Ectodermal cell (in vitro differentiated cells): ENCODE data around the gene SUSD2.

Source experiments
- H3K27ac ChIP-seq: 2 replicates; pipeline ENCODE4 v1.7.0; 2013; ENCODE audit warnings: mild to moderate bottlenecking, low read depth, low read length; ENCODE audit not compliant: insufficient read depth, poor library complexity, severe bottlenecking
- H3K27me3 ChIP-seq: 2 replicates; pipeline ENCODE4 v1.7.0; 2013; ENCODE audit warnings: mild to moderate bottlenecking, low read length; ENCODE audit not compliant: insufficient read depth, control insufficient read depth, poor library complexity, severe bottlenecking
- H3K36me3 ChIP-seq: one replicate; pipeline ENCODE4 v1.7.0; 2013; ENCODE audit warnings: low read length; ENCODE audit not compliant: control insufficient read depth, insufficient read depth
- H3K4me1 ChIP-seq: one replicate; pipeline ENCODE4 v1.7.0; 2013; ENCODE audit warnings: low read length; ENCODE audit not compliant: control insufficient read depth, insufficient read depth
- H3K4me3 ChIP-seq: 2 replicates; pipeline ENCODE4 v1.7.0; 2013; ENCODE audit warnings: low read depth, low read length, control low read depth; ENCODE audit not compliant: insufficient read depth
- H3K9me3 ChIP-seq: 2 replicates; pipeline ENCODE4 v1.7.0; 2013; ENCODE audit warnings: mild to moderate bottlenecking, low read length, moderate library complexity; ENCODE audit not compliant: control insufficient read depth
- WGBS, 2 experiments: methylation state at CpG; one replicate each; pipeline ENCODE4 v1.1.7; 2013; ENCODE audit warnings: missing lambda C conversion rate in 2 of 2; 5-methylcytosine and 5-hydroxymethylcytosine counted together

SUSD2 gene

GRCh38 chr22:24142241-24142640 is 39.0 kb upstream of the SUSD2 start:
- H3K36me3 ChIP-seq: no peaks in the 10 kb centered on the region
- H3K9me3 ChIP-seq: no peaks in the 10 kb centered on the region
- H3K4me1 ChIP-seq: peaks cover 12% of the 10 kb centered on the region
- WGBS, 2 experiments: 94% methylated on average over 2 of the region's 2 CpGs
- no peaks in the 10 kb centered on the region for H3K27me3 ChIP-seq
- H3K4me3 ChIP-seq: no peak overlapping the region
- H3K27ac ChIP-seq: no peak overlapping the region

GRCh38 chr22:24142831-24143230 is 38.5 kb upstream of the SUSD2 start:
- Histone ChIP-seq H3K4me1 (peaks cover 16% of the 10 kb centered on the region), H3K27me3 (no peaks in the 10 kb centered on the region), H3K9me3 (no peaks in the 10 kb centered on the region), H3K36me3 (no peaks in the 10 kb centered on the region), H3K27ac (no peak overlapping the region), H3K4me3 (no peak overlapping the region)
- 93 to 94% methylated on average over 3 of the region's 3 CpGs for WGBS, 2 experiments

GRCh38 chr22:24144056-24144777 is 37.1 kb upstream of the SUSD2 start:
- Histone ChIP-seq H3K27ac (no peak overlapping the region), H3K27me3 (no peaks in the 10 kb centered on the region), H3K36me3 (no peaks in the 10 kb centered on the region), H3K9me3 (no peaks in the 10 kb centered on the region), H3K4me3 (no peak overlapping the region), H3K4me1 (peaks cover 16% of the 10 kb centered on the region)
- WGBS, 2 experiments: 93 to 98% methylated on average over 1 of the region's 1 CpG

GRCh38 chr22:24144778-24145085 is 36.6 kb upstream of the SUSD2 start:
- no peaks in the 10 kb centered on the region for H3K36me3 ChIP-seq
- H3K4me3 ChIP-seq: no peak overlapping the region
- H3K27me3 ChIP-seq: no peaks in the 10 kb centered on the region
- H3K27ac ChIP-seq: no peak overlapping the region
- WGBS, 2 experiments: 90 to 91% methylated on average over 2 of the region's 2 CpGs
- peaks cover 16% of the 10 kb centered on the region for H3K4me1 ChIP-seq
- no peaks in the 10 kb centered on the region for H3K9me3 ChIP-seq

- H3K36me3 ChIP-seq: no peaks in the 10 kb centered on the region
Measured at GRCh38 chr22:24145446-24146193, 35.7 kb upstream of the SUSD2 start.

GRCh38 chr22:24146194-24146616 is 35.1 kb upstream of the SUSD2 start:
- no peaks in the 10 kb centered on the region for H3K9me3 ChIP-seq
- WGBS, 2 experiments: 45 to 59% methylated on average over 4 of the region's 4 CpGs
- no peak overlapping the region for H3K4me3 ChIP-seq
- peaks cover 16% of the 10 kb centered on the region for H3K4me1 ChIP-seq
- no peaks in the 10 kb centered on the region for H3K27me3 ChIP-seq
- H3K36me3 ChIP-seq: no peaks in the 10 kb centered on the region
- H3K27ac ChIP-seq: no peak overlapping the region

More at GRCh38 chr22:24145446-24146193, 35.7 kb upstream of the SUSD2 start:
- 95% methylated on average over 9 of the region's 9 CpGs for WGBS, 2 experiments
- Histone ChIP-seq H3K27me3 (no peaks in the 10 kb centered on the region), H3K9me3 (no peaks in the 10 kb centered on the region), H3K27ac (no peak overlapping the region), H3K4me3 (no peak overlapping the region), H3K4me1 (peaks cover 16% of the 10 kb centered on the region)

- H3K27ac ChIP-seq: no peak overlapping the region
- H3K4me3 ChIP-seq: no peak overlapping the region
- 53 to 67% methylated on average over 4 of the region's 4 CpGs for WGBS, 2 experiments
- H3K27me3 ChIP-seq: no peaks in the 10 kb centered on the region
- no peaks in the 10 kb centered on the region for H3K9me3 ChIP-seq
- H3K4me1 ChIP-seq: peaks cover 16% of the 10 kb centered on the region
- no peaks in the 10 kb centered on the region for H3K36me3 ChIP-seq
Measured at GRCh38 chr22:24146791-24147353, 34.4 kb upstream of the SUSD2 start.

GRCh38 chr22:24147666-24148065 is 33.6 kb upstream of the SUSD2 start:
- Histone ChIP-seq H3K9me3 (no peaks in the 10 kb centered on the region), H3K27ac (no peak overlapping the region), H3K4me3 (no peak overlapping the region), H3K36me3 (no peaks in the 10 kb centered on the region), H3K27me3 (no peaks in the 10 kb centered on the region), H3K4me1 (peaks cover 16% of the 10 kb centered on the region)
- WGBS, 2 experiments: 87 to 89% methylated on average over 3 of the region's 3 CpGs

GRCh38 chr22:24148266-24149197 is 32.8 kb upstream of the SUSD2 start:
- Histone ChIP-seq H3K4me3 (no peak overlapping the region), H3K4me1 (peaks cover 16% of the 10 kb centered on the region), H3K9me3 (no peaks in the 10 kb centered on the region), H3K27ac (no peak overlapping the region), H3K27me3 (no peaks in the 10 kb centered on the region), H3K36me3 (no peaks in the 10 kb centered on the region)
- WGBS, 2 experiments: 88 to 89% methylated on average over 5 of the region's 5 CpGs
